ENCODE data around the gene MYBPC2.
"Not testable (repeated sequence)": the region's sequence is repeated elsewhere in the genome, so short reads cannot be mapped to it uniquely, and the experiment has no call there.

MYBPC2 gene

GRCh38 chr19:50465986-50466705 lies 33.5 kb downstream of the MYBPC2 start:
- Histone ChIP-seq H3K27me3 (ENCODE audit: control insufficient read depth in 2 of 2, insufficient read depth in 2 of 2, low read length in 2 of 2) (peaks cover 0 to 1% of the 10 kb centered on the region in 2 donors), H3K4me1 (ENCODE audit: control insufficient read depth in 2 of 2, insufficient read depth in 2 of 2, low read length in 2 of 2) (peaks cover 3 to 12% of the 10 kb centered on the region in 2 donors), H3K27ac (ENCODE audit: low read depth in 2 of 2, low read length in 2 of 2) (no peak overlapping the region), H3K9ac (ENCODE audit: low read depth in 1 of 2, low read length in 2 of 2) (no peak overlapping the region), H3K4me3 (ENCODE audit: low read length in 2 of 2) (no peak overlapping the region), H3K36me3 (ENCODE audit: control insufficient read depth in 2 of 2, insufficient read depth in 2 of 2, low read length in 2 of 2) (no peaks in the 10 kb centered on the region), H3K9me3 (ENCODE audit: control insufficient read depth in 2 of 2, low read length in 2 of 2) (no peaks in the 10 kb centered on the region)

DNA sequence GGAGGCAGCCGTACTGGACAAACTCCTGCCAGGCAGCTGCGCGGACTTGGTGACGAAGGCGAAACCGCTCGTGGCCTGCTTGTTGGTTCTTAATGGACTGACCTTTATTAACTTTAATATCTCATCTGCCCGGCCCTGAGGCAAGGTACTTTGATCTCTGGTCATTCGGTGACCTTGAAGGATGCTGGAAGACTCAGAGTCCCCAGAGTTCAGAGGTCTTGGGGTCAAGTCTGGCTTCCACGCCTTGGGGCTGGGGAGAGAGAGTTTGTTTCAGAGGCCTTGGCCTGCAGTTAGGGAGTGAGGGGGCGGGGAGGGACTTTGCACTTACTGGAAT lies 34.0 kb downstream of the MYBPC2 start:
- H3K9ac ChIP-seq (ENCODE audit: low read depth in 1 of 2, low read length in 2 of 2): no peak overlapping the region
- H3K27ac ChIP-seq (ENCODE audit: low read depth in 2 of 2, low read length in 2 of 2): no peak overlapping the region
- peaks cover 0 to 1% of the 10 kb centered on the region in 2 donors for H3K27me3 ChIP-seq (ENCODE audit: control insufficient read depth in 2 of 2, insufficient read depth in 2 of 2, low read length in 2 of 2)
- H3K36me3 ChIP-seq (ENCODE audit: control insufficient read depth in 2 of 2, insufficient read depth in 2 of 2, low read length in 2 of 2): no peaks in the 10 kb centered on the region
- H3K9me3 ChIP-seq (ENCODE audit: control insufficient read depth in 2 of 2, low read length in 2 of 2): no peaks in the 10 kb centered on the region
- no peak overlapping the region for H3K4me3 ChIP-seq (ENCODE audit: low read length in 2 of 2)
- H3K4me1 ChIP-seq (ENCODE audit: control insufficient read depth in 2 of 2, insufficient read depth in 2 of 2, low read length in 2 of 2): peaks cover 3 to 9% of the 10 kb centered on the region in 2 donors

- Histone ChIP-seq H3K9ac (ENCODE audit: low read depth in 1 of 2, low read length in 2 of 2) (no peak overlapping the region), H3K36me3 (ENCODE audit: control insufficient read depth in 2 of 2, insufficient read depth in 2 of 2, low read length in 2 of 2) (no peaks in the 10 kb centered on the region), H3K27ac (ENCODE audit: low read depth in 2 of 2, low read length in 2 of 2) (no peak overlapping the region), H3K4me3 (ENCODE audit: low read length in 2 of 2) (no peak overlapping the region), H3K27me3 (ENCODE audit: control insufficient read depth in 2 of 2, insufficient read depth in 2 of 2, low read length in 2 of 2) (peaks cover 0 to 1% of the 10 kb centered on the region in 2 donors), H3K9me3 (ENCODE audit: control insufficient read depth in 2 of 2, low read length in 2 of 2) (no peaks in the 10 kb centered on the region), H3K4me1 (ENCODE audit: control insufficient read depth in 2 of 2, insufficient read depth in 2 of 2, low read length in 2 of 2) (peaks cover 3 to 9% of the 10 kb centered on the region in 2 donors)
Observed at GRCh38 chr19:50467566-50467965, 34.9 kb downstream of the MYBPC2 start.

- Histone ChIP-seq H3K4me1 (ENCODE audit: control insufficient read depth in 2 of 2, insufficient read depth in 2 of 2, low read length in 2 of 2) (peaks cover 3 to 9% of the 10 kb centered on the region in 2 donors), H3K9me3 (ENCODE audit: control insufficient read depth in 2 of 2, low read length in 2 of 2) (no peaks in the 10 kb centered on the region), H3K27me3 (ENCODE audit: control insufficient read depth in 2 of 2, insufficient read depth in 2 of 2, low read length in 2 of 2) (peaks cover 0 to 1% of the 10 kb centered on the region in 2 donors), H3K4me3 (ENCODE audit: low read length in 2 of 2) (no peak overlapping the region), H3K27ac (ENCODE audit: low read depth in 2 of 2, low read length in 2 of 2) (no peak overlapping the region), H3K9ac (ENCODE audit: low read depth in 1 of 2, low read length in 2 of 2) (no peak overlapping the region), H3K36me3 (ENCODE audit: control insufficient read depth in 2 of 2, insufficient read depth in 2 of 2, low read length in 2 of 2) (no peaks in the 10 kb centered on the region)
Observed at GRCh38 chr19:50468818-50469217, 36.1 kb downstream of the MYBPC2 start.

DNA sequence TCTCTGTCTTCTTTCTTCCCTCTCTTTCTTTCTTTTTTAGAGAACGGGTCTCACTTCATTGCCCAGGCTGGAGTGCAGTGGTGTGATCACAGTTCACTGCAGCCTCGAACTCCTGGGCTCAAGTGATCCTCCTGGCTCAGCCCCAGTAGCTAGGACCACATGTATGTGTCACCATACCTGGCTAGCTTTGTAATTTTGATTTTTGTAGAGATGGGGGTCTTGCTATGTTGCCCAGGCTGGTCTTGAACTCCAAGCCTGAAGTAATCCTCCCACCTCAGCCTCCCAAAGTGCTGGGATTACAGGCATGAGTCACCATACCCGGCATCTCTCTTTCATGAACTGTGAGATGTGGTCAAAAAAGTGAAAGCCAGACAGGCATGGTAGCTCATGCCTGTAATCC lies 40.6 kb downstream of the MYBPC2 start:
- not testable (repeated sequence) for H3K4me3 ChIP-seq (ENCODE audit: low read length in 2 of 2); H3K27me3 ChIP-seq (ENCODE audit: control insufficient read depth in 2 of 2, insufficient read depth in 2 of 2, low read length in 2 of 2); H3K27ac ChIP-seq (ENCODE audit: low read depth in 2 of 2, low read length in 2 of 2); H3K9ac ChIP-seq (ENCODE audit: low read depth in 1 of 2, low read length in 2 of 2); H3K36me3 ChIP-seq (ENCODE audit: control insufficient read depth in 2 of 2, insufficient read depth in 2 of 2, low read length in 2 of 2); H3K9me3 ChIP-seq (ENCODE audit: control insufficient read depth in 2 of 2, low read length in 2 of 2)
- H3K4me1 ChIP-seq (ENCODE audit: control insufficient read depth in 2 of 2, insufficient read depth in 2 of 2, low read length in 2 of 2): peaks cover 10 to 11% of the 10 kb centered on the region in 2 donors

DNA sequence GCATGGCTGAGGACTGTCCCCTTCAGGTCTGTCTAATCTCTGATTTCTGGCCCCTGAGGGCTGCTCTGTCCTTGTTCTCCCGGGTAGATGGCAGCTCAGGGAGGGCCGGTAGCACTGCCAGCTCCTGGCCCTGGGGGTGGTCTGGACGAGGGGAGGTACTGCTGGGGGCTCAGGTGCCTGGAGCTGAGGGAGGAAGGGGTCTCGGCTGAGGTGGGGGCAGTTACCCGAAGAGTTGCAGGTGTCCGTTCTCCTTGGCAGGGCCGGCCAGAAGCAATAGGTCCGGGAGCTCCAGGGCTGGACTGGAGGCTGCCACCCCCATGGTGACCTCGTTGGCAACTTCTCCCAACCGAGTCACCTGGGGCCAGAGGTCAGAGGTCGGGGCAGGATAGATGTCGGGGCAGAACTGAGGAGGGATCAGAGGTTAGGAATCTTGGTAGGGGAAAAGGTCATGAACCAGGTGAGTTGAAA lies 42.4 kb downstream of the MYBPC2 start:
- H3K4me1 ChIP-seq (ENCODE audit: control insufficient read depth in 2 of 2, insufficient read depth in 2 of 2, low read length in 2 of 2): peaks cover 10 to 14% of the 10 kb centered on the region in 2 donors
- H3K27ac ChIP-seq (ENCODE audit: low read depth in 2 of 2, low read length in 2 of 2): no peak overlapping the region

DNA sequence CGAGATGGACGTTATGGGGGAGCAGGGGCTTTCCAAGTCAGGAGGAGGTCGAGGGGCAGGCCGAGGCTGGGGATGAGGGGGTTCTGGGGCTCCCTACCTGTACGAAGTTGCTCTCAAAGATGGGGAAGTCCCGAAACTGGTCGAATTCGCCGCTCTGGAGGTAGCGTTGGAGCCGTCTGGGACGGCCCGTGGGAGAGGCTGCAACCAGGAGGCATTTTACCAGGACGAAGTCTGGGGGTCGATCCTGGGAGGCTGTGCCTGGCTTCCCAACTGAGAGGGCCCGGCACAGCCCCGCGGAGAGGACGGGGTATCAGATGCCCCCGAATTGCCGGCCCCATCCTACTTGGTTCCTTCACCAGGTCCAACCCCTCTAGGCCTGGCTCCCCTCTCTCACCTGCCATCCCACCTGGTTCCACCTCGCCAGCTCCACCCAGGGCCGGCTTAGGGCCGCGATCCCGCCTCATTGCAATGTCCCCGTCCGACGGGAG lies 43.1 kb downstream of the MYBPC2 start:
- peak overlapping the region in 1 of 2 donors; percentile 92 for H3K4me3 ChIP-seq (ENCODE audit: low read length in 2 of 2)
- peak overlapping the region; percentile 85 to 92 for H3K27ac ChIP-seq (ENCODE audit: low read depth in 2 of 2, low read length in 2 of 2)
- H3K9me3 ChIP-seq (ENCODE audit: control insufficient read depth in 2 of 2, low read length in 2 of 2): no peaks in the 10 kb centered on the region
- no peak overlapping the region for H3K9ac ChIP-seq (ENCODE audit: low read depth in 1 of 2, low read length in 2 of 2)
- H3K36me3 ChIP-seq (ENCODE audit: control insufficient read depth in 2 of 2, insufficient read depth in 2 of 2, low read length in 2 of 2): peaks cover 19 to 21% of the 10 kb centered on the region in 2 donors
- H3K4me1 ChIP-seq (ENCODE audit: control insufficient read depth in 2 of 2, insufficient read depth in 2 of 2, low read length in 2 of 2): peaks cover 10 to 14% of the 10 kb centered on the region in 2 donors
- no peaks in the 10 kb centered on the region for H3K27me3 ChIP-seq (ENCODE audit: control insufficient read depth in 2 of 2, insufficient read depth in 2 of 2, low read length in 2 of 2)

More for the DNA sequence above, 42.4 kb downstream of the MYBPC2 start:
- Histone ChIP-seq H3K36me3 (ENCODE audit: control insufficient read depth in 2 of 2, insufficient read depth in 2 of 2, low read length in 2 of 2) (peaks cover 13 to 15% of the 10 kb centered on the region in 2 donors), H3K9me3 (ENCODE audit: control insufficient read depth in 2 of 2, low read length in 2 of 2) (no peaks in the 10 kb centered on the region), H3K27me3 (ENCODE audit: control insufficient read depth in 2 of 2, insufficient read depth in 2 of 2, low read length in 2 of 2) (no peaks in the 10 kb centered on the region), H3K9ac (ENCODE audit: low read depth in 1 of 2, low read length in 2 of 2) (no peak overlapping the region), H3K4me3 (ENCODE audit: low read length in 2 of 2) (no peak overlapping the region)

- Histone ChIP-seq H3K9me3 (ENCODE audit: control insufficient read depth in 2 of 2, low read length in 2 of 2) (no peaks in the 10 kb centered on the region), H3K27me3 (ENCODE audit: control insufficient read depth in 2 of 2, insufficient read depth in 2 of 2, low read length in 2 of 2) (no peaks in the 10 kb centered on the region), H3K36me3 (ENCODE audit: control insufficient read depth in 2 of 2, insufficient read depth in 2 of 2, low read length in 2 of 2) (peaks cover 25% of the 10 kb centered on the region in 2 donors), H3K4me1 (ENCODE audit: control insufficient read depth in 2 of 2, insufficient read depth in 2 of 2, low read length in 2 of 2) (peaks cover 10 to 14% of the 10 kb centered on the region in 2 donors), H3K9ac (ENCODE audit: low read depth in 1 of 2, low read length in 2 of 2) (peak within 1 kb of the TSS; percentile 92 to 94), H3K4me3 (ENCODE audit: low read length in 2 of 2) (peak within 1 kb of the TSS; percentile 92 to 95), H3K27ac (ENCODE audit: low read depth in 2 of 2, low read length in 2 of 2) (peak within 1 kb of the TSS; percentile 85 to 92)
Observed at GRCh38 chr19:50476224-50476906, 43.7 kb downstream of the MYBPC2 start, which contains the start of the genes EMC10 and GARIN5A. EMC10 (plus strand) TSS chr19:50476507; CDS start chr19:50476545, 38 bp downstream. GARIN5A (minus strand) TSS chr19:50476848; CDS start chr19:50476388, 460 bp downstream.

- Histone ChIP-seq H3K4me1 (ENCODE audit: control insufficient read depth in 2 of 2, insufficient read depth in 2 of 2, low read length in 2 of 2) (peaks cover 10 to 14% of the 10 kb centered on the region in 2 donors), H3K36me3 (ENCODE audit: control insufficient read depth in 2 of 2, insufficient read depth in 2 of 2, low read length in 2 of 2) (peaks cover 30% of the 10 kb centered on the region in 2 donors), H3K9ac (ENCODE audit: low read depth in 1 of 2, low read length in 2 of 2) (peak overlapping the region; percentile 92 to 94), H3K27me3 (ENCODE audit: control insufficient read depth in 2 of 2, insufficient read depth in 2 of 2, low read length in 2 of 2) (no peaks in the 10 kb centered on the region), H3K9me3 (ENCODE audit: control insufficient read depth in 2 of 2, low read length in 2 of 2) (no peaks in the 10 kb centered on the region), H3K27ac (ENCODE audit: low read depth in 2 of 2, low read length in 2 of 2) (peak overlapping the region; percentile 85 to 92), H3K4me3 (ENCODE audit: low read length in 2 of 2) (peak overlapping the region; percentile 92 to 95)
Observed at GRCh38 chr19:50476907-50477238, 44.2 kb downstream of the MYBPC2 start.

Data from mucosa of rectum (tissue), 2 donors.